HepG2 (cell line): Measurements from ENCODE around the gene BACE1-AS. TPM values are rescaled to one million over a fixed set of nuclear protein-coding genes. Genes with fewer than 3 reads are reported as not detected.

Source experiments
- CBX1 ChIP-seq: IDR thresholded peaks from one replicate; pipeline ENCODE4 v1.6.1; 2016; ENCODE audit warnings: antibody characterized with exemption, low read depth
- HDAC6 ChIP-seq: fragments of 200-600 bp; sonication (generic); IDR thresholded peaks from 2 replicates; pipeline ENCODE4 v1.7.0; 2017; ENCODE audit warnings: mild to moderate bottlenecking, antibody characterized with exemption, low read length, low read depth
- HES4 ChIP-seq: sonication (generic); formaldehyde crosslinking; IDR thresholded peaks from 2 replicates; pipeline ENCODE4 v1.9.0; 2021; ENCODE audit warnings: mild to moderate bottlenecking, missing genetic modification reagents, borderline replicate concordance
- JDP2 ChIP-seq: sonication (generic); formaldehyde crosslinking; IDR thresholded peaks from 2 replicates; pipeline ENCODE4 v1.8.1; 2022; ENCODE audit warnings: missing genetic modification reagents, borderline replicate concordance
- KDM6A ChIP-seq: IDR thresholded peaks from 2 replicates; pipeline ENCODE4 v1.6.1; 2016; ENCODE audit warnings: low read depth
- SRSF9 ChIP-seq: fragments of 200-400 bp; formaldehyde crosslinking; IDR thresholded peaks from 2 replicates; pipeline ENCODE4 v1.6.1; 2018; ENCODE audit warnings: borderline replicate concordance, mild to moderate bottlenecking, low read depth, low read length; ENCODE audit not compliant: insufficient read depth, poor library complexity, severe bottlenecking
- TOE1 ChIP-seq: sonication (generic); formaldehyde crosslinking; IDR thresholded peaks from 2 replicates; pipeline ENCODE4 v1.4.0; 2020; ENCODE audit warnings: mild to moderate bottlenecking, missing genetic modification reagents
- ZBTB1 ChIP-seq: sonication (generic); formaldehyde crosslinking; IDR thresholded peaks from 2 replicates; pipeline ENCODE4 v1.4.0; 2020; ENCODE audit warnings: missing genetic modification reagents, borderline replicate concordance
- ZKSCAN5 ChIP-seq: sonication (generic); formaldehyde crosslinking; IDR thresholded peaks from 2 replicates; pipeline ENCODE4 v1.5.1; 2020; ENCODE audit warnings: mild to moderate bottlenecking, missing genetic modification reagents
- ZNF318 ChIP-seq: sonication (generic); formaldehyde crosslinking; IDR thresholded peaks from 2 replicates; pipeline ENCODE4 v1.4.0; 2020; ENCODE audit warnings: mild to moderate bottlenecking, missing genetic modification reagents
- ZNF879 ChIP-seq: sonication (generic); formaldehyde crosslinking; IDR thresholded peaks from 2 replicates; pipeline ENCODE4 v1.8.1; 2023; ENCODE audit warnings: missing genetic modification reagents
- polyA plus RNA-seq, 8 experiments: library from polyadenylated mRNA; depleted of rRNA in 3 of 8; stranded (reverse) in 7 of 8; unstranded in 1 of 8; fragments of >200 nt; fragmentation: Illumina TruSeq in 4 of 8; extraction: Trizol in 4 of 8; gene quantifications; 2 replicates each; pipeline versions ENCODE4 v1.2.1 to v1.2.3, GENCODE V29; 2011 to 2016; ENCODE audit warnings: low read depth in 4 of 8, missing spikeins in 1 of 8, mixed read lengths in 1 of 8; ENCODE audit not compliant: insufficient read depth in 1 of 8
- total RNA-seq, 5 experiments: library from RNA; depleted of rRNA; stranded (reverse); fragments of >200 nt; fragmentation: Illumina TruSeq; extraction: Trizol; gene quantifications; 2 replicates each; pipeline ENCODE4 v1.2.3, GENCODE V29; 2016; ENCODE audit warnings: low read depth in 1 of 5
- TF ChIP-seq, protein P1 (sequence below): sonication (generic); formaldehyde crosslinking; IDR thresholded peaks from 2 replicates; pipeline ENCODE4 v1.8.1; 2022; ENCODE audit warnings: low read depth, mild to moderate bottlenecking, missing genetic modification reagents
- TF ChIP-seq, protein P2 (sequence below): sonication (generic); formaldehyde crosslinking; IDR thresholded peaks from 2 replicates; pipeline ENCODE4 v1.5.0; 2020; ENCODE audit warnings: missing genetic modification reagents

Gene BACE1-AS
- total and polyA plus RNA-seq, 2 of the 13 experiments (the other 11 are each of a cell fraction or from before 2014, with no cell fraction given): 2.0 to 3.9 TPM

DNA sequence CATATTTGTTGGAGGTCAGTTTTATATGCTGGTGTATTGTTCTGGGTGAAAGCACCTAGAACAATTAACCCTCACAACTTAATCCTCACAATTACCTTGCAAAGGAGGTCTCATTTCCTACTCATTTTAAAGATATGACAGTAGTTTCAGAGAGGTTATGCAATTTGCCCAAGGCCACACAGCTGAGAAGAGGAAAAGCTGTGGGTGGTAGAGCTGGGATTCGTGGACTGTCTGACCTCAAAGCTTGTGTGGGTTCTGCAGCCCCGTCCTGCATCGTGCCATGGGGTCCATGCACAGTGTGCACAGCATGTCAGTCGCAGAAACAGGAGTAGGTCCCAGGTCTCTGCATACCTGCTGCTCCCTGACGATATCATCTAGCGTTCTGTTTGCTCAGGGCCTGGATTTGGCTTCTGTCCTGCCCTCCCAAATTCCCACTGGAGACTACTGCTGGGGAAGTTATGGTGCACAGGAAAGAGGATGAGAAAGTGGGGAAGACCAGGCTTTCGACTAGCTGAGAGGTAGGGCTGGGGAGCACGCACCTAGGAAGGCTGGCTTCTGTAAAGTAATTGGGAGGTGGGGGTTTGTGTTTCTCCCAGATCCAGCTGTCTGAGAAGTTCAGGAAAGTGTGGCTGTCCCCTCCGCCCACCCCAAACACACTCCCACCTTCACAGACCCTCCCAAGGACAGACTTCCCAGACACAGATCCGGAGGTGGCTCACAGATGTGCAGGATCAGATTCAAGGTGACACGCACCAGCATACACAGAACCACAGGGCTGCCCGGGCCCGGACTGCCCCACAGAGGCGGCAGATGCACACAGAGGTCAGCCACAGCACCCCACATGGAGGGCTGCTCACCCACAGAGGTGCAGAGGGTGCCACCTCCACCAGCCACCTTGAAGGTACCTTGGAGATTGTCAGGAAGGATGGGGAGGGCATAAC, 23.0 kb downstream of the BACE1-AS start (continued):
- TF ChIP-seq ZNF318 (CRISPR knock-in tag): no peak
- no peak for TF ChIP-seq HES4
- TF ChIP-seq ZKSCAN5 (CRISPR knock-in tag): no peak
- TF ChIP-seq CBX1: no peak
- TF ChIP-seq HDAC6: no peak
- TF ChIP-seq KDM6A (CRISPR knock-in tag): no peak
- TF ChIP-seq, protein P1, sequence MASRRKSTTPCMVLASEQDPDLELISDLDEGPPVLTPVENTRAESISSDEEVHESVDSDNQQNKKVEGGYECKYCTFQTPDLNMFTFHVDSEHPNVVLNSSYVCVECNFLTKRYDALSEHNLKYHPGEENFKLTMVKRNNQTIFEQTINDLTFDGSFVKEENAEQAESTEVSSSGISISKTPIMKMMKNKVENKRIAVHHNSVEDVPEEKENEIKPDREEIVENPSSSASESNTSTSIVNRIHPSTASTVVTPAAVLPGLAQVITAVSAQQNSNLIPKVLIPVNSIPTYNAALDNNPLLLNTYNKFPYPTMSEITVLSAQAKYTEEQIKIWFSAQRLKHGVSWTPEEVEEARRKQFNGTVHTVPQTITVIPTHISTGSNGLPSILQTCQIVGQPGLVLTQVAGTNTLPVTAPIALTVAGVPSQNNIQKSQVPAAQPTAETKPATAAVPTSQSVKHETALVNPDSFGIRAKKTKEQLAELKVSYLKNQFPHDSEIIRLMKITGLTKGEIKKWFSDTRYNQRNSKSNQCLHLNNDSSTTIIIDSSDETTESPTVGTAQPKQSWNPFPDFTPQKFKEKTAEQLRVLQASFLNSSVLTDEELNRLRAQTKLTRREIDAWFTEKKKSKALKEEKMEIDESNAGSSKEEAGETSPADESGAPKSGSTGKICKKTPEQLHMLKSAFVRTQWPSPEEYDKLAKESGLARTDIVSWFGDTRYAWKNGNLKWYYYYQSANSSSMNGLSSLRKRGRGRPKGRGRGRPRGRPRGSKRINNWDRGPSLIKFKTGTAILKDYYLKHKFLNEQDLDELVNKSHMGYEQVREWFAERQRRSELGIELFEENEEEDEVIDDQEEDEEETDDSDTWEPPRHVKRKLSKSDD: no peak
- TF ChIP-seq TOE1 (CRISPR knock-in tag): no peak
- no peak for TF ChIP-seq JDP2 (CRISPR knock-in tag)
- TF ChIP-seq, protein P2, sequence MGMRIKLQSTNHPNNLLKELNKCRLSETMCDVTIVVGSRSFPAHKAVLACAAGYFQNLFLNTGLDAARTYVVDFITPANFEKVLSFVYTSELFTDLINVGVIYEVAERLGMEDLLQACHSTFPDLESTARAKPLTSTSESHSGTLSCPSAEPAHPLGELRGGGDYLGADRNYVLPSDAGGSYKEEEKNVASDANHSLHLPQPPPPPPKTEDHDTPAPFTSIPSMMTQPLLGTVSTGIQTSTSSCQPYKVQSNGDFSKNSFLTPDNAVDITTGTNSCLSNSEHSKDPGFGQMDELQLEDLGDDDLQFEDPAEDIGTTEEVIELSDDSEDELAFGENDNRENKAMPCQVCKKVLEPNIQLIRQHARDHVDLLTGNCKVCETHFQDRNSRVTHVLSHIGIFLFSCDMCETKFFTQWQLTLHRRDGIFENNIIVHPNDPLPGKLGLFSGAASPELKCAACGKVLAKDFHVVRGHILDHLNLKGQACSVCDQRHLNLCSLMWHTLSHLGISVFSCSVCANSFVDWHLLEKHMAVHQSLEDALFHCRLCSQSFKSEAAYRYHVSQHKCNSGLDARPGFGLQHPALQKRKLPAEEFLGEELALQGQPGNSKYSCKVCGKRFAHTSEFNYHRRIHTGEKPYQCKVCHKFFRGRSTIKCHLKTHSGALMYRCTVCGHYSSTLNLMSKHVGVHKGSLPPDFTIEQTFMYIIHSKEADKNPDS (CRISPR knock-in tag): no peak
- TF ChIP-seq ZBTB1 (CRISPR knock-in tag): no peak
- no peak for TF ChIP-seq SRSF9
- no peak for TF ChIP-seq ZNF879
